CD14-positive monocyte (primary cell): ENCODE measurements around the gene SYT7. TPM values are rescaled to one million over a fixed set of nuclear protein-coding genes. Genes with fewer than 3 reads are reported as not detected.
A peak's percentile ranks its signal among the peaks of the same experiment; 100 is the strongest.

Experiments used
- DNase-seq, 3 donors: peaks; one replicate each; pipeline ENCODE4 v3.0.0-alpha.2; 2011 to 2022
- H2AFZ ChIP-seq: 2 replicates; pipeline ENCODE4 v1.6.0; 2012; ENCODE audit warnings: mild to moderate bottlenecking, low read depth, low read length, inconsistent platforms; ENCODE audit not compliant: insufficient read depth, poor library complexity, severe bottlenecking
- H3K27ac ChIP-seq, 2 donors: 1 replicate in 1 of 2; 2 replicates in 1 of 2; pipeline ENCODE4 v1.5.1; 2012 to 2013; ENCODE audit warnings: low read length in 2 of 2, control low read depth in 1 of 2, inconsistent platforms in 1 of 2, low read depth in 1 of 2, mild to moderate bottlenecking in 1 of 2
- H3K27me3 ChIP-seq, 2 donors: one replicate each; pipeline versions ENCODE4 v1.6.0 to v1.6.1; 2011 to 2013; ENCODE audit warnings: low read length in 2 of 2; ENCODE audit not compliant: control insufficient read depth in 2 of 2, insufficient read depth in 2 of 2
- H3K36me3 ChIP-seq, 2 donors: replicated peaks in 1 of 2; 1 replicate in 1 of 2; 2 replicates in 1 of 2; pipeline versions ENCODE4 v1.5.1 to v1.6.1; 2012 to 2013; ENCODE audit warnings: low read length in 2 of 2, control low read depth in 1 of 2, inconsistent platforms in 1 of 2, mild to moderate bottlenecking in 1 of 2; ENCODE audit not compliant: insufficient read depth in 2 of 2, control insufficient read depth in 1 of 2
- H3K4me1 ChIP-seq, 2 donors: 1 replicate in 1 of 2; 2 replicates in 1 of 2; pipeline versions ENCODE4 v1.5.1 to v1.6.1; 2012 to 2013; ENCODE audit warnings: low read length in 2 of 2, control low read depth in 1 of 2, inconsistent platforms in 1 of 2, mild to moderate bottlenecking in 1 of 2, moderate library complexity in 1 of 2; ENCODE audit not compliant: insufficient read depth in 2 of 2, control insufficient read depth in 1 of 2
- H3K4me2 ChIP-seq: replicated peaks from 2 replicates; pipeline ENCODE3; 2012; ENCODE audit warnings: low read length, moderate library complexity, mild to moderate bottlenecking; ENCODE audit not compliant: poor library complexity, severe bottlenecking; ENCODE audit errors: extremely low read depth
- H3K4me3 ChIP-seq, 3 experiments: fragments of 200-600 bp in 1 of 3; sonication (generic) in 1 of 3; replicated peaks in 1 of 3; 1 replicate in 2 of 3; 2 replicates in 1 of 3; pipeline ENCODE4 v1.5.1; 2011 to 2013; ENCODE audit warnings: low read length in 3 of 3, mild to moderate bottlenecking in 3 of 3, control low read depth in 2 of 3, low read depth in 2 of 3, inconsistent platforms in 1 of 3, moderate library complexity in 1 of 3
- H3K79me2 ChIP-seq: 2 replicates; pipeline ENCODE4 v1.6.0; 2012; ENCODE audit warnings: mild to moderate bottlenecking, control low read depth, inconsistent platforms, low read length, moderate library complexity; ENCODE audit not compliant: insufficient read depth
- H3K9ac ChIP-seq: 2 replicates; pipeline ENCODE4 v1.6.0; 2017; ENCODE audit warnings: low read length, mild to moderate bottlenecking; ENCODE audit not compliant: insufficient read depth, poor library complexity, severe bottlenecking
- H3K9me3 ChIP-seq, 2 donors: replicated peaks in 1 of 2; 1 replicate in 1 of 2; 2 replicates in 1 of 2; pipeline versions ENCODE4 v1.5.1 to v1.6.1; 2012 to 2013; ENCODE audit warnings: low read length in 2 of 2, control low read depth in 1 of 2; ENCODE audit not compliant: control insufficient read depth in 1 of 2, insufficient read depth in 1 of 2
- H4K20me1 ChIP-seq: 2 replicates; pipeline ENCODE4 v1.6.0; 2012; ENCODE audit warnings: mild to moderate bottlenecking, low read length, control low read depth, moderate library complexity; ENCODE audit not compliant: insufficient read depth
- H3K27ac Mint-ChIP-seq, 7 donors: one replicate each; pipeline ENCODE4 v1.8.0; 2020; ENCODE audit warnings: mild to moderate bottlenecking in 7 of 7, mixed read lengths in 7 of 7, moderate library complexity in 6 of 7, inconsistent platforms in 2 of 7
- H3K27me3 Mint-ChIP-seq, 3 donors: one replicate each; pipeline ENCODE4 v1.8.0; 2021 to 2022; ENCODE audit warnings: low read depth in 3 of 3, mild to moderate bottlenecking in 3 of 3, mixed read lengths in 3 of 3, moderate library complexity in 3 of 3, inconsistent platforms in 1 of 3
- H3K36me3 Mint-ChIP-seq, 2 donors: one replicate each; pipeline ENCODE4 v1.8.0; 2020; ENCODE audit warnings: mixed read lengths in 2 of 2, inconsistent platforms in 1 of 2, mild to moderate bottlenecking in 1 of 2
- H3K4me1 Mint-ChIP-seq: one replicate; pipeline ENCODE4 v1.8.0; 2020; ENCODE audit warnings: mild to moderate bottlenecking, mixed read lengths
- H3K4me3 Mint-ChIP-seq, 2 donors: one replicate each; pipeline ENCODE4 v1.8.0; 2020; ENCODE audit warnings: mild to moderate bottlenecking in 2 of 2, mixed read lengths in 2 of 2, moderate library complexity in 1 of 2
- H3K9me3 Mint-ChIP-seq, 7 donors: one replicate each; pipeline ENCODE4 v1.8.0; 2020 to 2022; ENCODE audit warnings: mixed read lengths in 7 of 7, mild to moderate bottlenecking in 6 of 7, moderate library complexity in 6 of 7, inconsistent platforms in 2 of 7
- WGBS: methylation state at CpG from one replicate; pipeline ENCODE4 v1.1.5; 2013; ENCODE audit warnings: missing lambda C conversion rate; ENCODE audit not compliant: insufficient coverage; 5-methylcytosine and 5-hydroxymethylcytosine counted together
- intact Hi-C, 2 donors: fragments of 100-400 bp; cut with micrococcal nuclease; formaldehyde crosslinking; loops; one replicate each; pipeline versions ENCODE4 v1.15.0 to v1.15.1; 2023
- polyA plus RNA-seq, 3 donors: library from polyadenylated mRNA; depleted of rRNA in 1 of 3; unstranded in 2 of 3; stranded (reverse) in 1 of 3; fragments of 300-500 nt in 2 of 3; fragments of >200 nt in 1 of 3; fragmentation: Illumina TruSeq in 2 of 3; gene quantifications; 1 replicate in 2 of 3; 2 replicates in 1 of 3; pipeline ENCODE4 v1.2.3, GENCODE V29; 2012 to 2021
- TF ChIP-seq, protein P1 (sequence below): fragments of 200-600 bp; IDR thresholded peaks from one replicate; pipeline ENCODE4 v1.8.0; 2022; ENCODE audit warnings: antibody characterized with exemption, mild to moderate bottlenecking

SYT7 gene
- polyA plus RNA-seq, 3 donors = not detected

DNA sequence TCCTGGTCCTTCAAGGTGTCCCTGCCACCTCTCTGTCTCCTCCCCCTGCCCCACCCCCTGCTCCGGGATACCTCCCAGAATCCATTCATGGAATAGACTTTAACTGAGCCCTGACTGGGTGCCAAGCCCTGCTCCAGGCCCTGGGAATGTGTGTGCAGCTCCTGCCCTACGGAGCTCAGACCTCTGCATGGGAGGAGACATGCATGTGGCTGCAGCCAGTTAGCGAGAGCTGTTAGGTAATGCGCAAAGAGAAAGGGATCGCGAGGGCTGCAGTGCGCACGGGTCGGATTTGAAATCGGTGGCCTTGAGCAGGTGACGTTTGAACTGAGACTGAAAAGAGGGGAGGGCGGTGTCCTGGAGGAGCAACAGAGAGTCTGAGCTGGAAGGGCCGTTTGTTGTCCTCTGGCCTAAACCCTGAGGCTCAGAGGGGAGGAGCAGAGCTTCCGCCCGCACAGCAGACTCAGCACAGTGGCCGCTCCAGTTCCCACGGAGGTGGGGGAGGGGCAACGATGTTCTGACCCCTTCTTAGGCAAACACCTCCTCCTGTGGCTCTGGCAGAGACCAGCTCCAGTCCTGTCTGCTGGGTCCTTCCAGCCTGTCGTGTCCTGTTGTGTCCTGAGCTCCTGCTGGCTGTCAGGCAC lies 92.1 kb downstream of the SYT7 start:
- Histone ChIP-seq H3K4me1 (no peaks in the 10 kb centered on the region), H3K4me2 (no peak overlapping the region), H3K36me3 (no peaks in the 10 kb centered on the region), H3K27me3 (no peaks in the 10 kb centered on the region), H4K20me1 (no peaks in the 10 kb centered on the region), H3K79me2 (no peaks in the 10 kb centered on the region), H3K9ac (no peak overlapping the region), H2AFZ (no peak overlapping the region), H3K9me3 (no peaks in the 10 kb centered on the region), H3K4me3 (no peak overlapping the region), H3K27ac (no peak overlapping the region)
- Mint-ChIP-seq H3K27me3 (peaks cover 5 to 7% (median 6%) of the 10 kb centered on the region in 3 donors), H3K9me3 (peaks cover 0 to 9% (median 0%) of the 10 kb centered on the region in 7 donors), H3K27ac (peak overlapping the region in 1 of 7 donors; percentile 4), H3K4me1 (no peaks in the 10 kb centered on the region), H3K36me3 (peaks cover 0 to 3% of the 10 kb centered on the region in 2 donors), H3K4me3 (no peak overlapping the region)
- intact Hi-C loops = loop anchor here in 1 of 2 donors (10.0 kb wide), 1 partner anchor 146 kb away; no protein-coding TSS in a partner anchor
- TF ChIP-seq, protein P1, sequence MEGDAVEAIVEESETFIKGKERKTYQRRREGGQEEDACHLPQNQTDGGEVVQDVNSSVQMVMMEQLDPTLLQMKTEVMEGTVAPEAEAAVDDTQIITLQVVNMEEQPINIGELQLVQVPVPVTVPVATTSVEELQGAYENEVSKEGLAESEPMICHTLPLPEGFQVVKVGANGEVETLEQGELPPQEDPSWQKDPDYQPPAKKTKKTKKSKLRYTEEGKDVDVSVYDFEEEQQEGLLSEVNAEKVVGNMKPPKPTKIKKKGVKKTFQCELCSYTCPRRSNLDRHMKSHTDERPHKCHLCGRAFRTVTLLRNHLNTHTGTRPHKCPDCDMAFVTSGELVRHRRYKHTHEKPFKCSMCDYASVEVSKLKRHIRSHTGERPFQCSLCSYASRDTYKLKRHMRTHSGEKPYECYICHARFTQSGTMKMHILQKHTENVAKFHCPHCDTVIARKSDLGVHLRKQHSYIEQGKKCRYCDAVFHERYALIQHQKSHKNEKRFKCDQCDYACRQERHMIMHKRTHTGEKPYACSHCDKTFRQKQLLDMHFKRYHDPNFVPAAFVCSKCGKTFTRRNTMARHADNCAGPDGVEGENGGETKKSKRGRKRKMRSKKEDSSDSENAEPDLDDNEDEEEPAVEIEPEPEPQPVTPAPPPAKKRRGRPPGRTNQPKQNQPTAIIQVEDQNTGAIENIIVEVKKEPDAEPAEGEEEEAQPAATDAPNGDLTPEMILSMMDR = no peak
- no peak for DNase-seq
- 82% methylated on average over 17 of the region's 19 CpGs for WGBS

DNA sequence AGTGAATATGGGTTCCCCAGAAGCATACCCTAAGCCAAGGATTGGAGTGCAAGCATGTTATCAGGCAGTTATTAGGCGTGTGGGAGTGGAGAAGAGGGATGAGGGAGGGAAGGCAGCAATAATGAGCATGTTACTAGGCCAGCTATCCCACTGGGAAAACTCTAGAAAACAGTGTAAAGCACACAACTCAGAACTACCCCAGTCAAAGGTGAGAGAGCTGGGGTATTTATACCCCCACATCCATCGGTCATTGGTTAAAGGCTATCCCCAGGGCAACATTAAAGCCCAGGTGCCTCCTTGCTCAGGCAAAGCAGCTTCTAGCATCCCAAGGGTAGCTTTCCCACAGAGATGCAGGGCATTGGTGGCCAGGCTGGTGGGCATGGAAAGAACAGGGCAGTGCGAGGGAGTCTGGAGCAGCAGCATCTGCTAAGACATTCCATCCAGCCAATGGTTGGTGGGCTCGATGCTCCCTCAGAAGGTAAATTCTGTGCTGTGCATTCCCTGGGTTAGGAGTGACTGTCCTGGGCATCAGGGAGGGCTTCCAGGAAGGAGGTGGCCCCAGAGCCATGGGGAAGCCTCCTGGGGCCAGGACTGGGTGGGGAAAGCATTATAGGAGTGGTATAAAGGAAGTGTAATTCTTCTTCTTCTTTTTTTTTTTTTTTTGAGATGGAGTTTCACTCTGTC lies 93.4 kb downstream of the SYT7 start:
- no peak overlapping the region for H3K27ac ChIP-seq
- TF ChIP-seq, protein P1 = no peak
- Mint-ChIP-seq H3K27me3 (peaks cover 4 to 6% (median 5%) of the 10 kb centered on the region in 3 donors), H3K9me3 (peaks cover 0 to 9% (median 0%) of the 10 kb centered on the region in 7 donors), H3K27ac (peak overlapping the region in 1 of 7 donors; percentile 55), H3K4me1 (no peaks in the 10 kb centered on the region), H3K36me3 (peaks cover 0 to 3% of the 10 kb centered on the region in 2 donors), H3K4me3 (no peak overlapping the region)
- no peak overlapping the region for H3K4me2 ChIP-seq
- intact Hi-C loops = loop anchor here in 1 of 2 donors (10.0 kb wide), 1 partner anchor 147 kb away; no protein-coding TSS in a partner anchor
- no peaks in the 10 kb centered on the region for H3K9me3 ChIP-seq
- no peaks in the 10 kb centered on the region for H4K20me1 ChIP-seq
- H3K79me2 ChIP-seq = no peaks in the 10 kb centered on the region
- no peak overlapping the region for H2AFZ ChIP-seq
- no peak overlapping the region for H3K9ac ChIP-seq
- H3K27me3 ChIP-seq = no peaks in the 10 kb centered on the region
- no peaks in the 10 kb centered on the region for H3K36me3 ChIP-seq
- no peak overlapping the region for H3K4me3 ChIP-seq
- no peak for DNase-seq
- H3K4me1 ChIP-seq = no peaks in the 10 kb centered on the region
- 96% methylated on average over 3 of the region's 4 CpGs for WGBS
